K562 (cell line): ENCODE data around the gene MAP2K6. TPM values are rescaled to one million over a fixed set of nuclear protein-coding genes. Genes with fewer than 3 reads are reported as not detected.

Experiments used
- ATAC-seq: fragments of 200-7000 bp; cut with Tn5 transposase; 3 replicates; pipeline ENCODE4 v1.9.1; 2020; ENCODE audit warnings: moderate library complexity
- BruUV-seq: library from RNA; stranded (reverse); fragments of 400-500 nt; replicated peaks from 2 replicates; lab custom pipeline; 2021; lab: Mats Ljungman, UMichigan
- CTCF ChIA-PET: fragments of 300-600 bp; formaldehyde crosslinking; extraction: SDS; loops from one replicate; lab custom pipeline; 2021; ENCODE audit warnings: low intra/inter-chr PET ratio; lab: Yijun Ruan, JAX
- POLR2A ChIA-PET: fragments of 300-600, 350-650 bp; sonication (Branson Sonifier 250); formaldehyde crosslinking; extraction: SDS; loops from one replicate; lab custom pipeline; 2021; ENCODE audit warnings: antibody characterized with exemption, inconsistent platforms; lab: Yijun Ruan, JAX
- DNase-seq, 4 experiments: peaks; one replicate each; pipeline versions ENCODE4 v3.0.0 to v3.0.0-alpha.2; 2011 to 2018; ENCODE audit warnings: low spot score in 3 of 4, mixed read lengths in 3 of 4; ENCODE audit errors: extremely low read depth in 1 of 4
- FAIRE-seq: peaks from 2 replicates; lab custom pipeline; 2011; peaks lifted over from hg19 to GRCh38; lab: Jason Lieb, UNC
- H2AFZ ChIP-seq: 2 replicates; pipeline ENCODE4 v1.6.0; 2011; ENCODE audit warnings: low read depth, low read length, control low read depth, inconsistent platforms
- H3K27ac ChIP-seq: fragments of 200-600 bp; 3 replicates; pipeline ENCODE4 v1.8.0; 2011; ENCODE audit warnings: low read depth, mild to moderate bottlenecking, control low read depth, inconsistent platforms, low read length, moderate library complexity, mixed read lengths; ENCODE audit errors: extremely low read depth
- H3K27me3 ChIP-seq, 2 experiments: fragments of 300-600 bp in 1 of 2; 2 replicates in 1 of 2; 3 replicates in 1 of 2; pipeline versions ENCODE4 v1.6.0 to v1.8.0; 2011; ENCODE audit warnings: inconsistent platforms in 2 of 2, low read length in 2 of 2, mild to moderate bottlenecking in 1 of 2, mixed read lengths in 1 of 2, moderate library complexity in 1 of 2; ENCODE audit not compliant: control insufficient read depth in 2 of 2, insufficient read depth in 2 of 2
- H3K36me3 ChIP-seq: fragments of 300-600 bp; 3 replicates; pipeline ENCODE4 v1.8.0; 2011; ENCODE audit warnings: mild to moderate bottlenecking, low read length, inconsistent platforms; ENCODE audit not compliant: control insufficient read depth, insufficient read depth
- H3K4me1 ChIP-seq, 2 experiments: fragments of 200-600 bp in 1 of 2; replicated peaks in 1 of 2; 2 replicates in 1 of 2; 3 replicates in 1 of 2; pipeline versions ENCODE4 v1.5.1 to v1.8.0; 2011; ENCODE audit warnings: inconsistent platforms in 2 of 2, low read length in 2 of 2, mild to moderate bottlenecking in 1 of 2, mixed read lengths in 1 of 2, moderate library complexity in 1 of 2; ENCODE audit not compliant: control insufficient read depth in 2 of 2, insufficient read depth in 2 of 2
- H3K4me2 ChIP-seq: 2 replicates; pipeline ENCODE4 v1.6.1; 2011; ENCODE audit warnings: low read length, control low read depth, inconsistent platforms, mixed read lengths; ENCODE audit not compliant: insufficient read depth
- H3K4me3 ChIP-seq: fragments of 200-600 bp; sonication (generic), shearing (Covaris generic); 2 replicates; pipeline ENCODE4 v1.5.1; 2016; ENCODE audit warnings: control low read depth, inconsistent platforms
- H3K79me2 ChIP-seq: fragments of 200-600 bp; 3 replicates; pipeline ENCODE4 v1.8.0; 2011; ENCODE audit warnings: low read length, inconsistent platforms; ENCODE audit not compliant: control insufficient read depth, insufficient read depth
- H3K9ac ChIP-seq, 2 experiments: 2 replicates each; pipeline versions ENCODE4 v1.6.0 to v1.6.1; 2011; ENCODE audit warnings: low read depth in 2 of 2, low read length in 2 of 2, control low read depth in 1 of 2, inconsistent platforms in 1 of 2, mild to moderate bottlenecking in 1 of 2, mixed read lengths in 1 of 2; ENCODE audit not compliant: insufficient read depth in 1 of 2
- H3K9me1 ChIP-seq: one replicate; pipeline ENCODE4 v1.6.0; 2011; ENCODE audit warnings: inconsistent platforms, mild to moderate bottlenecking, low read length, moderate library complexity; ENCODE audit not compliant: control insufficient read depth, insufficient read depth
- H3K9me3 ChIP-seq: replicated peaks from 2 replicates; pipeline ENCODE4 v1.5.1; 2011; ENCODE audit warnings: low read depth, low read length, inconsistent platforms; ENCODE audit not compliant: control insufficient read depth, insufficient read depth
- H4K20me1 ChIP-seq: replicated peaks from 2 replicates; pipeline ENCODE4 v1.6.1; 2011; ENCODE audit warnings: low read length, inconsistent platforms, mixed read lengths; ENCODE audit not compliant: control insufficient read depth, insufficient read depth
- KDM5B ChIP-seq: fragments of 200-600 bp; sonication (generic); IDR thresholded peaks from 2 replicates; pipeline ENCODE4 v1.6.1; 2012; ENCODE audit warnings: low read depth, mild to moderate bottlenecking, moderate library complexity, low read length, control low read depth, inconsistent platforms; ENCODE audit not compliant: insufficient replicate concordance
- NRF1 ChIP-seq, 2 experiments: fragments of 450-650 bp; IDR thresholded peaks in 1 of 2; conservative IDR thresholded peaks in 1 of 2; 2 replicates each; pipeline ENCODE4 v1.6.1; 2014; ENCODE audit warnings: mild to moderate bottlenecking in 2 of 2
- ZC3H11A ChIP-seq: IDR thresholded peaks from 2 replicates; pipeline ENCODE4 v1.6.1; 2012; ENCODE audit warnings: low read depth, low read length, improper control_type of control experiment
- WGBS: fragments of 100-300 bp; shearing (Covaris generic); methylation state at CpG from one replicate; pipeline ENCODE4 v1.1.6; 2016; ENCODE audit warnings: low coverage, mixed read lengths; ENCODE audit not compliant: insufficient coverage; ENCODE audit errors: missing lambda C conversion rate; 5-methylcytosine and 5-hydroxymethylcytosine counted together
- in situ Hi-C: fragments of 300-500 bp; cut with MboI; formaldehyde crosslinking; loops from 4 replicates; pipeline ENCODE4 v1.15.0; 2018; ENCODE audit warnings: inconsistent platforms, mixed read lengths
- intact Hi-C: fragments of 100-400 bp; cut with micrococcal nuclease; formaldehyde crosslinking; loops from 2 replicates; pipeline ENCODE4 v1.14.2; 2022
- polyA plus RNA-seq, 8 experiments: library from polyadenylated mRNA; depleted of rRNA in 4 of 8; stranded (reverse) in 5 of 8; unstranded in 3 of 8; fragments of >200 nt; fragmentation: Nextera tagmentation in 2 of 8; fragmentation: Illumina TruSeq in 1 of 8; extraction: Ambion mirVana in 2 of 8; extraction: Trizol in 1 of 8; gene quantifications; 2 replicates each; pipeline versions ENCODE4 v1.2.1 to v1.2.3, GENCODE V29; 2011 to 2014; ENCODE audit warnings: inconsistent platforms in 1 of 8, missing spikeins in 1 of 8
- total RNA-seq, 7 experiments: library from RNA; depleted of rRNA in 6 of 7; stranded (reverse); fragments of >200 nt in 6 of 7; fragmentation: Illumina TruSeq in 2 of 7; extraction: Trizol in 2 of 7; gene quantifications; 2 replicates each; pipeline versions ENCODE4 v1.2.1 to v1.2.3, GENCODE V29; 2011 to 2021; ENCODE audit warnings: low replicate concordance in 1 of 7
- TF ChIP-seq, protein P1 (sequence below): IDR thresholded peaks from 2 replicates; pipeline ENCODE4 v1.6.1; 2011; ENCODE audit warnings: borderline replicate concordance, low read depth, mild to moderate bottlenecking, moderate library complexity, low read length; ENCODE audit not compliant: insufficient read depth, poor library complexity, severe bottlenecking

Gene MAP2K6
- total and polyA plus RNA-seq, 9 of the 15 experiments (the other 6 are each of a cell fraction or from before 2014, with no cell fraction given) = 0.07 to 0.13 TPM; not detected in 7

DNA sequence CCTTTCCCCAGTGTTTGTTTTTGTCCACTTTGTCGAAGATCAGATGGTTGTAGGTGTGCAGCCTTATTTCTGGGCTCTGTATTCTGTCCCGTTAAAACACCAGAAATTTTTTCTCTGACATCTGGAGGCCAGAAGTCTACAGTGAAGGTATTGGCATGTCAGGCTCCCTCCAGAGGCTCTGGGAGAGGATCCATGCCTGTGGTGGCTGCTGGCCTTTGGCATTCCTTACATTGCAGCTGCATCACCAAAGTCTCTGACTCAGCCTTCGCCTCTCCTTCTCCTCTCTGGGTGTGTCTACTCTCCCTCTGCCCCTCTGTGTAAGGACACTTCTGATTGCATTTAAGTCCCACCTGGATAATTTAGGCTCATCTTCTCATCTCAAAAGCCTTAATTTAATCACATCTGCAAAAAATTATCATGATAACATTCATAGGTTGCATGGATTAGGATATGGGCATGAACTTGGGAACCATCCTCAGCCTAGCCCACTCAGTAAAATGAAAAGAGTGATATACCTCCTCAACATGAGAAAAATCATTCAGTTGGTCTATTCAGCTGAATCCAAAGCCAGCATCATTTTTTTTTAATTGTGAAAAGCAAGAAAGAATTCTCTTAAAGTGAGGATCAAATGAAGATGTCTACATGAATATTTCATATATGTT, 78.0 kb downstream of the MAP2K6 start:
- no peak overlapping the region for H2AFZ ChIP-seq
- H3K9me3 ChIP-seq = no peaks in the 10 kb centered on the region
- in situ Hi-C loops = no loop called here
- no peaks in the 10 kb centered on the region for H3K27me3 ChIP-seq
- no peaks in the 10 kb centered on the region for H3K4me1 ChIP-seq
- no peak for DNase-seq
- TF ChIP-seq, protein P1, sequence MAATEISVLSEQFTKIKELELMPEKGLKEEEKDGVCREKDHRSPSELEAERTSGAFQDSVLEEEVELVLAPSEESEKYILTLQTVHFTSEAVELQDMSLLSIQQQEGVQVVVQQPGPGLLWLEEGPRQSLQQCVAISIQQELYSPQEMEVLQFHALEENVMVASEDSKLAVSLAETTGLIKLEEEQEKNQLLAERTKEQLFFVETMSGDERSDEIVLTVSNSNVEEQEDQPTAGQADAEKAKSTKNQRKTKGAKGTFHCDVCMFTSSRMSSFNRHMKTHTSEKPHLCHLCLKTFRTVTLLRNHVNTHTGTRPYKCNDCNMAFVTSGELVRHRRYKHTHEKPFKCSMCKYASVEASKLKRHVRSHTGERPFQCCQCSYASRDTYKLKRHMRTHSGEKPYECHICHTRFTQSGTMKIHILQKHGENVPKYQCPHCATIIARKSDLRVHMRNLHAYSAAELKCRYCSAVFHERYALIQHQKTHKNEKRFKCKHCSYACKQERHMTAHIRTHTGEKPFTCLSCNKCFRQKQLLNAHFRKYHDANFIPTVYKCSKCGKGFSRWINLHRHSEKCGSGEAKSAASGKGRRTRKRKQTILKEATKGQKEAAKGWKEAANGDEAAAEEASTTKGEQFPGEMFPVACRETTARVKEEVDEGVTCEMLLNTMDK = no peak
- TF ChIP-seq KDM5B (no peak), NRF1 (conservative IDR thresholded peaks at IDR 0.05 in 1 of 2, IDR thresholded peaks at IDR 0.05 in 1 of 2) (no peak), ZC3H11A (no peak)
- TF ChIP-seq, all 486 proteins: peak for 0
- Histone ChIP-seq H4K20me1 (no peaks in the 10 kb centered on the region), H3K79me2 (no peaks in the 10 kb centered on the region), H3K9me1 (no peaks in the 10 kb centered on the region), H3K36me3 (no peaks in the 10 kb centered on the region), H3K4me2 (no peak overlapping the region), H3K9ac (no peak overlapping the region), H3K4me3 (no peak overlapping the region), H3K27ac (no peak overlapping the region)
- intact Hi-C loops = no loop called here
- 4% methylated on average over 3 of the region's 3 CpGs for WGBS
- no peak for FAIRE-seq
- ATAC-seq = no peak
- ChIA-PET POLR2A (no interaction called here), CTCF (no interaction called here)
- no TSS peak for BruUV-seq
